H9 (cell line): ENCODE measurements around the gene HPS3. TPM values are rescaled to one million over a fixed set of nuclear protein-coding genes. Genes with fewer than 3 reads are reported as not detected.

Experiments used
- DNase-seq: peaks from one replicate; pipeline ENCODE4 v3.0.0-alpha.2; 2017
- H2AFZ ChIP-seq: one replicate; pipeline ENCODE4 v1.6.1; 2013; ENCODE audit warnings: mild to moderate bottlenecking, low read length, control low read depth, moderate library complexity
- H2AK5ac ChIP-seq: 2 replicates; pipeline ENCODE4 v1.6.1; 2013; ENCODE audit warnings: low read length, control low read depth, mixed read lengths; ENCODE audit not compliant: insufficient read length
- H2BK120ac ChIP-seq: one replicate; pipeline ENCODE4 v1.6.1; 2013; ENCODE audit warnings: low read depth, mild to moderate bottlenecking, low read length, control low read depth, inconsistent platforms; ENCODE audit not compliant: poor library complexity, severe bottlenecking
- H2BK12ac ChIP-seq: 2 replicates; pipeline ENCODE4 v1.6.1; 2013; ENCODE audit warnings: low read length, control low read depth, mixed read lengths, low read depth; ENCODE audit not compliant: insufficient read length
- H2BK15ac ChIP-seq: 2 replicates; pipeline ENCODE4 v1.6.1; 2013; ENCODE audit warnings: low read depth, low read length, control low read depth
- H2BK20ac ChIP-seq: one replicate; pipeline ENCODE4 v1.6.1; 2013; ENCODE audit warnings: low read depth, mild to moderate bottlenecking, low read length, control low read depth, inconsistent platforms; ENCODE audit not compliant: poor library complexity, severe bottlenecking
- H2BK5ac ChIP-seq: 2 replicates; pipeline ENCODE4 v1.6.1; 2013; ENCODE audit warnings: low read length, control low read depth, mixed read lengths; ENCODE audit not compliant: insufficient read length
- H3K14ac ChIP-seq: 2 replicates; pipeline ENCODE4 v1.6.1; 2013; ENCODE audit warnings: low read length, control low read depth; ENCODE audit not compliant: insufficient read depth
- H3K18ac ChIP-seq: 2 replicates; pipeline ENCODE4 v1.6.1; 2013; ENCODE audit warnings: low read depth, mild to moderate bottlenecking, mixed read lengths, low read length, control low read depth; ENCODE audit not compliant: insufficient read length
- H3K23ac ChIP-seq: 2 replicates; pipeline ENCODE4 v1.6.1; 2013; ENCODE audit warnings: low read length, control low read depth, mixed read lengths, low read depth; ENCODE audit not compliant: insufficient read length
- H3K23me2 ChIP-seq: 2 replicates; pipeline ENCODE4 v1.6.1; 2013; ENCODE audit warnings: low read depth, mild to moderate bottlenecking, mixed read lengths, low read length, control low read depth; ENCODE audit not compliant: insufficient read length, poor library complexity, severe bottlenecking
- H3K27ac ChIP-seq: 2 replicates; pipeline ENCODE4 v1.5.1; 2013; ENCODE audit warnings: low read length, control low read depth, mixed read lengths, low read depth; ENCODE audit not compliant: insufficient read length
- H3K27me3 ChIP-seq: 2 replicates; pipeline ENCODE4 v1.6.1; 2013; ENCODE audit warnings: low read length, control low read depth, inconsistent platforms; ENCODE audit not compliant: insufficient read depth
- H3K4ac ChIP-seq: 2 replicates; pipeline ENCODE4 v1.6.1; 2013; ENCODE audit warnings: low read depth, mild to moderate bottlenecking, control low read depth, inconsistent platforms, low read length, moderate library complexity
- H3K4me1 ChIP-seq: 2 replicates; pipeline ENCODE4 v1.6.1; 2013; ENCODE audit warnings: low read length, control low read depth, inconsistent platforms; ENCODE audit not compliant: insufficient read depth
- H3K4me2 ChIP-seq: 2 replicates; pipeline ENCODE4 v1.6.1; 2013; ENCODE audit warnings: low read length, control low read depth, mixed read lengths; ENCODE audit not compliant: insufficient read length, insufficient read depth
- H3K56ac ChIP-seq: 2 replicates; pipeline ENCODE4 v1.6.1; 2013; ENCODE audit warnings: low read depth, mild to moderate bottlenecking, mixed read lengths, low read length, control low read depth; ENCODE audit not compliant: insufficient read length
- H3K79me1 ChIP-seq: 2 replicates; pipeline ENCODE4 v1.6.1; 2013; ENCODE audit warnings: low read depth, mild to moderate bottlenecking, moderate library complexity, low read length, control low read depth, inconsistent platforms; ENCODE audit not compliant: insufficient read depth, poor library complexity, severe bottlenecking
- H3K79me2 ChIP-seq: 2 replicates; pipeline ENCODE4 v1.6.1; 2013; ENCODE audit warnings: low read length, control low read depth, inconsistent platforms; ENCODE audit not compliant: insufficient read depth
- H3K9ac ChIP-seq: 2 replicates; pipeline ENCODE4 v1.6.1; 2013; ENCODE audit warnings: low read length, control low read depth, mixed read lengths; ENCODE audit not compliant: insufficient read length; ENCODE audit errors: extremely low read depth
- H3K9me3 ChIP-seq: one replicate; pipeline ENCODE4 v1.6.1; 2013; ENCODE audit warnings: low read depth, low read length, inconsistent platforms; ENCODE audit not compliant: control insufficient read depth
- H3T11ph ChIP-seq: one replicate; pipeline ENCODE4 v1.6.1; 2013; ENCODE audit warnings: mild to moderate bottlenecking, low read length, control low read depth, inconsistent platforms
- H4K20me1 ChIP-seq: one replicate; pipeline ENCODE4 v1.6.1; 2013; ENCODE audit not compliant: control insufficient read depth, insufficient read length, insufficient read depth
- H4K5ac ChIP-seq: 2 replicates; pipeline ENCODE4 v1.6.1; 2013; ENCODE audit warnings: low read depth, mild to moderate bottlenecking, mixed read lengths, low read length, control low read depth; ENCODE audit not compliant: insufficient read length
- H4K8ac ChIP-seq: replicated peaks from 2 replicates; pipeline ENCODE4 v1.6.1; 2013; ENCODE audit warnings: low read length, control low read depth, mixed read lengths, low read depth; ENCODE audit not compliant: insufficient read length
- H4K91ac ChIP-seq: 2 replicates; pipeline ENCODE4 v1.6.1; 2013; ENCODE audit warnings: low read depth, mild to moderate bottlenecking, moderate library complexity, mixed read lengths, low read length, control low read depth; ENCODE audit not compliant: insufficient read length
- H3K27ac Mint-ChIP-seq, 3 experiments: 2 replicates in 2 of 3; 3 replicates in 1 of 3; pipeline ENCODE4 v1.8.0; 2020 to 2021; ENCODE audit warnings: mixed read lengths in 3 of 3, mild to moderate bottlenecking in 1 of 3, moderate library complexity in 1 of 3
- H3K27me3 Mint-ChIP-seq: 2 replicates; pipeline ENCODE4 v1.8.0; 2021; ENCODE audit warnings: low read depth, mild to moderate bottlenecking, moderate library complexity, mixed read lengths
- H3K36me3 Mint-ChIP-seq, 3 experiments: 2 replicates in 2 of 3; 3 replicates in 1 of 3; pipeline ENCODE4 v1.8.0; 2020 to 2021; ENCODE audit warnings: low read depth in 3 of 3, mixed read lengths in 3 of 3; ENCODE audit not compliant: insufficient read depth in 1 of 3
- H3K4me1 Mint-ChIP-seq, 2 experiments: 2 replicates each; pipeline ENCODE4 v1.8.0; 2020; ENCODE audit warnings: mixed read lengths in 2 of 2
- H3K4me3 Mint-ChIP-seq, 2 experiments: 2 replicates in 1 of 2; 3 replicates in 1 of 2; pipeline ENCODE4 v1.8.0; 2020 to 2021; ENCODE audit warnings: mild to moderate bottlenecking in 2 of 2, mixed read lengths in 2 of 2, moderate library complexity in 1 of 2
- H3K9me3 Mint-ChIP-seq, 2 experiments: 2 replicates in 1 of 2; 3 replicates in 1 of 2; pipeline ENCODE4 v1.8.0; 2020; ENCODE audit warnings: mild to moderate bottlenecking in 2 of 2, mixed read lengths in 2 of 2, moderate library complexity in 1 of 2
- CTCF ChIP-seq: fragments of 200-600 bp; sonication (generic); conservative IDR thresholded peaks from 3 replicates; pipeline ENCODE4 v1.8.0; 2021; ENCODE audit warnings: antibody characterized with exemption, mild to moderate bottlenecking
- WGBS: extraction: QIAGEN DNeasy Blood & Tissue Kit; methylation state at CpG from one replicate; pipeline ENCODE4 v1.1.7; 2013; ENCODE audit warnings: missing lambda C conversion rate, low lambda C conversion rate, mixed read lengths; ENCODE audit not compliant: insufficient read length; ENCODE audit errors: extremely low coverage; 5-methylcytosine and 5-hydroxymethylcytosine counted together
- total RNA-seq: library from RNA; stranded (reverse); gene quantifications from 2 replicates; pipeline ENCODE4 v1.2.1, GENCODE V29; 2021

Gene HPS3
- total RNA-seq, 1 experiment from 2014 or later = 46.5 TPM

DNA sequence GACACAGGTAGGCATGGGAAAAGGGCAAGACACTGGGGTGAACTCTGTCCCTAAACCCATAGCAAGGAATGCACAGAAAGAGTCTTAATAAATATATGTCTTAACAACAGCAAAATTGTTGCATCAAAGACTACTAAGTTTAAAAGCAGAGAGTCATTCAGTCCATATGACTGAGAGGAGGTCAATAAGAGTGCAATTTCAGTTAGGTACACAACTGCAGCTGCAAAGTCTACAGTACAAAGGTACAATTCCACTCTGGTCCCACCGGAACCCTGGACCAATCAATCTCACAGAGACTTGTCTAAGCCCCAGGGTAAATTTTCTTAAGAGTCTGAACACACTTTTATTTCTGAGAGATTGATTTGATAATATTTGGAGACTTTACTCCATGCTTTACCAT lies 85.3 kb downstream of the HPS3 start:
- Histone ChIP-seq H3K4me1 (no peaks in the 10 kb centered on the region), H3K23me2 (no peaks in the 10 kb centered on the region), H4K91ac (no peak overlapping the region), H3T11ph (no peak overlapping the region), H2AFZ (no peak overlapping the region), H3K9ac (no peak overlapping the region), H3K27me3 (no peaks in the 10 kb centered on the region), H2BK20ac (no peak overlapping the region), H4K5ac (no peak overlapping the region), H2BK5ac (no peak overlapping the region), H2BK15ac (no peak overlapping the region), H3K18ac (no peak overlapping the region), H3K79me2 (no peaks in the 10 kb centered on the region), H2BK12ac (no peak overlapping the region), H4K8ac (no peak overlapping the region), H3K14ac (no peak overlapping the region), H3K9me3 (no peaks in the 10 kb centered on the region), H3K56ac (no peak overlapping the region), H4K20me1 (no peaks in the 10 kb centered on the region), H3K79me1 (no peaks in the 10 kb centered on the region), H2BK120ac (no peak overlapping the region), H3K27ac (no peak overlapping the region), H3K23ac (no peak overlapping the region), H3K4ac (no peak overlapping the region), H3K4me2 (no peak overlapping the region), H2AK5ac (no peak overlapping the region)
- Mint-ChIP-seq H3K9me3 (peaks cover 3 to 8% of the 10 kb centered on the region in 2 experiments; a peak in 4 of 5 replicates), H3K4me1 (peaks cover 11 to 12% of the 10 kb centered on the region in 2 experiments), H3K36me3 (peaks cover 0 to 5% (median 4%) of the 10 kb centered on the region in 3 experiments; a peak in 3 of 7 replicates), H3K27ac (no peak overlapping the region), H3K4me3 (no peak overlapping the region), H3K27me3 (no peaks in the 10 kb centered on the region)
- no peak for DNase-seq
- no CpG with 5 or more reads among the region's 1 CpG for WGBS
- TF ChIP-seq CTCF = no peak
